GM18909 (cell line): ENCODE measurements around the gene GP2.
"Not testable (repeated sequence)": the region's sequence is repeated elsewhere in the genome, so short reads cannot be mapped to it uniquely, and the experiment has no call there.

Experiments used
- ATAC-seq: cut with Tn5 transposase; IDR thresholded peaks from one replicate; pipeline ENCODE4 v1.9.1; 2021; ENCODE audit warnings: mild to moderate bottlenecking; ENCODE audit not compliant: unreplicated experiment, poor library complexity

GP2 gene

DNA sequence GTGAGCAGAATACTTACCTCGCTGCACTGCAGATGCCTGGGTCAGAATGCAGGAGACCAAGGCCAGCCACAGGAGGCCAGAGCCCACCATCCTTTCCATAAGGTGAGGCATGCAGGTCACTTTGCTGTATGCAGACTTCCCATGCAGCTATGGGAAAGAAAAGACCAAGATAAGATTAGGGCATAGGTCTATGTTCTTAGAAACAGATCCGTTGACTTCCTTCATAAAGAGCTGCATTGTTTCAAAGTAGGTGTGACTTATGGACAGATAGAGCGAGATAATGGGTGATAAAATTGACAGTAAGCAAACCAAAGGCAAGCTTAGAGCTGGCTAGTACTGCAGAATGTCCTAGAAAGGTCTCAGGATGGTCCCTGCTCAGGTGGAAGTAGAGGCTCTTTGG is 992 bp downstream of the GP2 start:
- ATAC-seq = no peak

DNA sequence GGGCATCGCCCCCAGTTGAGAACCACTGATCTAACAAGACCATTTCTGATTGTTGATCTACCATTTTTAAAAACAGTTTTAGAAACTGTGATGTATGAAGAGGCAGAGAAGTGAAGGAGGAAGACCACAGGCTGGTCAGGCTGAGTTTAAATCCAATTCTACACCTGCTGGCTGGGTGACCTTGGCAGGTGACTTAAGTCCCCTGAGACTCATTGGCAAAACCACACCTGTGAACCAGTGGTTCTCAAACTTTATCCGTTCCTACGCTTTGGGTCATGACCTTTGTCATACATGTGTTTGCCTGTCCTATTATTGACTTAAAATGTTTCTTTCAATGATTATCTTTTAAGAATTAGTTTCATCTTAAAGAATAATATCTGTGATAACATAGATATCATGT is 2.3 kb downstream of the GP2 start:
- ATAC-seq = no peak

DNA sequence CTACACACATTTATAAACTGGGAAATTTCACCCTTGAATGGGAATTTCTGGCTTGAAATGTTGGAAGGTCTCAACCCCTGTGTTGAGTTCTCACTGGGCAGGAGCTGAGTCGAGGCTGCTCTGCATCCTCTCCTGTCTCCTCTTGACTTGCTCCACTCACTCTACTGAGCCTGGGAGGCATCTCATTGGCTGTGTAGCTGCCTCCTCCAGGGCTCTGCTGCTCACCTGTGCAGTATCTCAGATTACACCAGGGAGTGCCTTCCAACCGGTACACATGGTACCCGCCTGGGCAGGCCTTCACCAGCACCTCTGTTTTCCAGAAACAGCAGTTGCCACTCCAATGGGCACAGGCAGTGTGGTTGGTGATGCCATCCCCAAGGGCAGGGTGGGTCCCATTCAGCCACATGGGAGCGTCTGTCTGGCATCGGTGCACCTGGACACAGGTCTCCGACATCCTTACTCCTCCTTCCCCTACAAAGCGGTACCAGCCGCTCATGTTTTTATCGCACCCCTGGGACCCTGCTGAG is 3.7 kb downstream of the GP2 start:
- ATAC-seq = no peak

DNA sequence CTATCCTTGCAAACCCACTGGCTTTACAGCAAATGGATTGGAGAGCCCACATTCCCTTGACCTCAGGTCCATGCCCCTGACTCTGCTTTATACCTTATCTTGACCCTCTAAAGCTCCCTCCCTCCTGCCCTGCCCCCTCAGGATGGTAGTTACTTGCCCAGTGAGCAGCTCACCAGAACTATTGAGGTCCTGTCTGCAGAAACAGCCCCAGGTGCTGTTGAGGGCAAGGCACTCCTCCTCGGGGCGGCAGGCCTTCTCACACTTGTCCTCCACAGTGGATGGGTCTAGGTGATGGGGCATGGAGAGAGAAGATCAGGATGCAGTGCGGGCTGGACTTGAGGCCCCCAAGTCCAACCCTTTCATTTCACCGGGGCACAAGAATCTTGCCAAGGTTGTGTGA is 4.6 kb downstream of the GP2 start:
- no peak for ATAC-seq

DNA sequence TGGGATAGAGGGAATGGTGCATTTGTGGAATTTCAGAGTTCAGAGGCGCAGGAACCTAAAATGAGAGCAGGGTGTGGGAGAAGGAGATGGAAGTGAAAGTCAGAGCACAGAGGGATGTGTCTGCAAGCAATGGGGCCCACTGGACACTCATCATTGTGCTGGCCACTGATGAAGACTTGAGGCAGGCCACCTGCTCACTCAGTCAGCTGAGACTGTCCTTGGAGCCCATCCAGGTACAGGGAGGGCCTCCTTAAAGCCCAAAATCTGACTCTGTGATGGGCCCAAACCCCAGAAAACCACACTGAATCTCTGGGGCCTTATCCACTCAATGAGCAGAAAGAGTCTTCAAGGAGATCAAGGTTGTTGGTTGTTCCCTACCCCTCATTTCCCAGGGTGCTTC is 5.6 kb downstream of the GP2 start:
- no peak for ATAC-seq

DNA sequence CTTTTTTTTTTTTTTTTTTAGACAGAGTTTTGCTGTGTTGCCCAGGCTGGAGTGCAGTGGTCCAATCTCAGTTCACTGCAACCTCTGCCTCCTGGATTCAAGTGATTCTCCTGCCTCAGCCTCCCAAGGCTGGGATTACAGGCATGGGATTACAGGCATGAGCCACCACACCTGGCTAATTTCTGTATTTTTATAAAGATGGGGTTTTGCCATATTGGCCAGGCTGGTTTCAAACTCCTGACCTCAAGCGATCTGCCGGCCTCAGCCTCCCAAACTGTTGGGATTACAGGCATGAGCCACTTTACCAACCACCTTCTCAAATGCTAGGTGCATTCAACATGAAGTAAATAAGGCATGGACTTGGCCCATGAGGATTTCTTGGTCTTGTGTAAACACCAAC is 6.3 kb downstream of the GP2 start:
- not testable (repeated sequence) for ATAC-seq

DNA sequence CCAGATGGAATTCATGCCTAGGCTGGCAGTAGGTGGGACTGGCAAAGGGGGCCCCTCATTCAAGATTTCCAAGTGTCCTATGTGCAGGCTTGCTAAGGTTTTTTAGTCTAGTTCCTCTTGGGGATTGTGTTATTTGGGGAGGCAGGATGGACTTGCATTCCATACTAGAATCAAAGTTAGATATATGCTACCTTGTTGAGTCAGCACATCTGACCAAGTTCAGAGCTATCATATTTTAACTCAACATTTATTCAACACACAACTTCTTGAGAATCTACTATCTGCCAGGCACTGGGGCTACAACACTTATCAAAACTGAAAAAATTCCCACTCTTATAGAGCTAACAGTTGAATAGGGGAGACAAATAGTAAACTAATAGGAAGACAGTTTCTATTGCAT is 6.7 kb downstream of the GP2 start:
- no peak for ATAC-seq

DNA sequence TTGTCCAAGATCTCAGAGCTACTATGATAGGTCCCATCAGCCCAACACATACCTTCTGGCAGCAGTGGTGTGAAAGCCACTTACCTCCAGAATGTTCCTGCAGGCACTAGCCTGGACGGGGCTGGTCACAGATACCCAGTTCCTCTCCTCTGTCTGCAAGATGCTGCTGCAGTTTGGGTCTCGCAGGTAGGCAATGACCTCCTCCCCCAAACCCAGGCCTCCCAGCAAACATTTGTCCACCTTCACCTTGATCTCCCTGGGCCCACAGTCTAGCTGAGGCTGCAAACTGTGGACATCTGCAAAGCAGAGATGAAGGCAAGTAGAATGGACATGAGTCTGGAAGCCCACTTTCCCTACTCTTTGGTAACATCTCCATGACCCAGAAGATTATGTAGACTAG is 7.1 kb downstream of the GP2 start:
- no peak for ATAC-seq

DNA sequence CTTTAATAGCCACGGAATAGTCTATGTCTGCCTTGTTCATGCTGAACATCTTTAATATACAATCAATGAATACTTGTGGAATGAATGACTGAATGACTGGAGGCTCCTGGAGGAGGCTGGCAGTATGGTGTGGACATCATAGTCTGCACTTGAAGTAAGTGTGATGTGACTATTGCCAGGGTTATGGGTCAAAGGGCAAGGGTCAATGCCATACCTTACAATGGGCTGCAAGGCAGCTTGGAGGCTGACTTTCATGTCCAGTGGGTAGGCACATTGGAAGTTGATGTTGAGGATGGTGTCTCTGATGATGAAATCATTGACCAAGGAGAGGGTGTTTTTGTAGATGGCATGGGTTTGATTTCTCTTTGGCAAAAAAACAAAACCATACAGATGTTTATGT is 7.9 kb downstream of the GP2 start:
- ATAC-seq = no peak

DNA sequence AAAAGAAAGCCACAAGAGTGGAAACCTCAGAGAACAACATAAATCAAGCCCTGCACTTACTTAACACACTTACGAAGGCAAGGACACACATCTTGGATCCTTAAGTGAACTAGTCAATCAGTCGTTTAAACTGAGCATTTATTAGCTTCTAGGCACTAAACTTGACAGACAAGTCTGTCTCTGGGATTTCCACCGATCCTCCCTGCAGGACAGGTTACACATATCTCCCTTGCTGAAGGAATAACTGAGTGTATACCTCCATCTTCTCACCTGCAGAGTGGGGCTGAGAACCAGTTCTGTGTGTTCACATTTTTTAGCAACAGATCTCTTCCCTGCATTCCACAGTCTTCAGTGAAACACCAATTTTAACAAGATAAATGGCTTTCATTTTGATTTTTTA is 8.9 kb downstream of the GP2 start:
- ATAC-seq = no peak

DNA sequence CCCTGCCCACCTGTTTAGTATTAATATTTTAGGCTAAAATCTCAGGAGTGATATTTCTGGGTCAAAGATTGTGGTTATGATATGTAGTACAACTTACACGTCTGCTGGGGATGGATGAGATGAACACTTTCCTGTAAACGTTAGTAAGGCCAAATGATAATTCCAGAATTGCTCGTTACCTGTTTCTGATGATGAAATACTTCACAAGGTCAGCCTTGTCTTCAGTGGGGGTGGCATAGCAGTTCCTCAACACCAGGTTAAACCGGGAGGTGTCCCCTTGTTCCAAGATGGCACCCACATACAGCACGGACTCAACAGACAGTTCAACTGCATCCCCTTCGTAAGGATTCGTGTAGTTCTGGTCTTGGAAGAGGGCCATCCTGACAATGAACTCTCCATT is 9.3 kb downstream of the GP2 start:
- ATAC-seq = no peak

DNA sequence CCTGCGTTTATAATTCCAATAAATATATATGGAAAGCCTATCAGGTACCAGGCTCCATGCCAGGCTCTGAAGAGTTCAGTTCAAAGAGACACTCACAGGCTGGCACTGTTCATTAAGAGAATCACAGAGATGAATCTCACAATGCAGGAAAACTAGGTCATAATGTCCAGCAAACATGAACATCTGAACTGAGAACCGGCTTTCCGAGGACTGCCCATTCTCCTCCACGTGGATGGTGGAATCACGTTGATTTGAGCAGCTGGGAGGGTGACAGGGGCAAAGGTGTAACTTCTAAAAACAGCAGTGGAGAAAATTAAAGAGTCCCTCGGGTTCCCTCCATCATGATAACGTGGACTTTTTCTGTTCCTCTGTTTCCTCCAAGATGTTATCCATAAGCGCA is 10.2 kb downstream of the GP2 start:
- ATAC-seq = no peak

DNA sequence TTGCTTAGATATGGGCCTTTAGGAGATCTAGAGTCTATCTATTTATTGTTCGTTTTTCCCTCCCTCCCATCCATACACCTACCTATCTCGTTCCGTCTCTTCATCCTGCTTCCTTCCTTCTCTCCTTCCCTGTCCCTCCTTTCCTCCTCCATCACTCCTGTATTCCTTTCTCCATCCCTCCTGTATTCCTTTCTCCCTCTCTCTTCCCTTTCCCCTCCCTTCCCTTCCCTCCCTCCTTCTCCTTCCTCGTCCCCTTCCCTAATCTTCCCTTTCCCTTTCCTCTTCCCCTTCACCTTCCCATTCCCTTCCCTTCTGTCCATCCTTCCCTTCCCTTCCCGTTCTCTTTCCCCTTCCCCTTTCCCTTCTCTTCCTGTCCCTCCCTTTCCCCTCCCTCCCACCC is 10.6 kb downstream of the GP2 start:
- ATAC-seq = no peak

DNA sequence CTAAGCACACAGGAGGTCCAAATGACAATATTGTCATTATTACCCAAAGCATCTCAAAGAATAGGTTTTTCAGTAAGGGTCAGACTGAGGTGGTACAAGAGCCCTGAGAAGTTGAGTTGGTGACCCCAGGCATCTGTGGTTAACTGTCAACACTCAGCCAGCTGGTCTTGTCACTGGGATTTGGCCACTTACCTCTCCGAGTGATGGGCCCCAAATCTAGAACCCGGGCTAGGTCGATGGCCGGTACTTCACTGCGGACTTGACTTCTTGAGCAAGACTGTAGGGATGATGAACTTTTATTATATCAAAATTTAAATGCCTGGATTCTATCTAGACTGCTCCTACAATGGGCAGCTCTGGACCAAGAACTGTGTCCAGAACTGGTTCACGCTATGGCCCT is 11.5 kb downstream of the GP2 start:
- ATAC-seq = no peak

DNA sequence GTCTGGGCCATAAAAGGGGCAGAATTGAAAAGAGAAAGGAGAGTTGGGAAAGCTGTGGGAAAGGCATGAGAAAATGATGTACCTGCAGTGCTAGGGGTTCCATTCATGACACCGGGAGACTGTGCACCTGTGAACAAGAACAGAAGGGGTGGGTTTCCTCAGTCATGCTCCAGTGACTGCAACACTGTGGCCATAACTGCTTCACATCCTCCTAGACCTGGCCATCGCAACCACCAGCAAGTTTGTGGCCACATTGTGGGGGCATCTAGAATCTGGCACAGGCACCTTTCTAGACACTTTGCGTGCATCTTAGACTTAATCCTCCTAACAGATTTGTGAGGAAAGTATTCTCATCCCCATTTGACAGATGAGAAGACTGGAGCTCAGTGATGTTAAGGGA is 12.7 kb downstream of the GP2 start:
- ATAC-seq = no peak

DNA sequence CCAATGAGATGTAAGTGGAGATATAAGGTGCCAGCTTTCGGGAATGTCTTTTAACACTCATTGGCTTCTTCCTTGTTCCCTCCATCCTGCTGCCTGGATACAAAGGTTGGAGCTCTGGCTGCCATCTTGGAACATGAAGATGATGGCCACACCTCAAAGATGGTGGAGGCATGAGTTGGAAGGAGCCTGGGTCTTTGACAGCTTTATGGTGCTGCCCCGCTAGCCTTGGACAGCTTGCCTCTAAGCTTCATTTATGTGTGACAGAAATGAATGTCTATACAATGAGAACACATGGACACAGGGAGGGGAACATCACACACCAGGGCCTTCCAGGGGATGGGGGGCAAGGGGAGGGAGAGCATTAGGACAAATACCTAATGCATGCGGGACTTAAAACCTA is 13.6 kb downstream of the GP2 start:
- no peak for ATAC-seq

DNA sequence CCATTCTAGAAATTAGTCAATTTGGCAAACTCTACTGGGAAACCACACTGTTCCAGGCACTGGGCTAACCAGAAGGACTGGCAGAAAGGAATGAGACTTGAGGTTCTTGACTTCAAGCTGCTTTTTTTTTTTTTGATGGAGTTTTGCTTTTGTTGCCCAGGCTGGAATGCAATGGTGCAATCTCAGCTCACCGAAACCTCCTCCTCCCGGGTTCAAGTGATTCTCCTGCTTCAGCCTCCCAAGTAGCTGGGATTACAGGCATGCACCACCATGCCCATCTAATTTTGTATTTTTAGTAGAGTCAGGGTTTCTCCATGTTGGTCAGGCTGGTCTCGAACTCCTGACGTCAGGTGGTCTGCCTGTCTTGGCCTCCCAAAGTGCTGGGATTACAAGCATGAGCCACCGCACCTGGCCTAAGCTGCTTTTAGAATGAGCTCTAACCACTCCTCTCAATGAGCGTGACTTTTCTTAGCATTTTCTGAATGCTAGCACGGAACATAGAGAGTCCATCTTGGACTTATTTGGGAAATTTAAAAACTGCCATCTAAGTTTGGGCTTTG is 14.7 kb downstream of the GP2 start:
- not testable (repeated sequence) for ATAC-seq

DNA sequence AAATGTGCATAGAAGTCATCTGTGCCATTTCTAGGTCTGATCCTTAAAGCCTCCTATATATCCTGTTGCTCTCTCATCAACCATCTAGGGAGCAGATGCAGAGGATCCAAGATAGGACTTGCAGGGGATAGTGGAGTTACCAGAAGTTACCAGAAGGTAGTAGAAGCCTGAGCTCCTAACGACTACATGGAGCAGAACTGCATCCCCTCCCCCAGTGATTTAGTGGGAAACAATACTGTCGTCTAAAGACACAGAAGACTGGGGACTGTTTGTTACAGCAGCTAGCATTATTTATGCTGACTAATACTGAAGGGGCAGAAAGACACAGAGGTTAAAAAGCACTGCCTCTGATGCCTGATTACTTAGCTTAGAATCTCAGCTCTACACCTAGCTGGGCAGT is 15.8 kb downstream of the GP2 start:
- no peak for ATAC-seq

DNA sequence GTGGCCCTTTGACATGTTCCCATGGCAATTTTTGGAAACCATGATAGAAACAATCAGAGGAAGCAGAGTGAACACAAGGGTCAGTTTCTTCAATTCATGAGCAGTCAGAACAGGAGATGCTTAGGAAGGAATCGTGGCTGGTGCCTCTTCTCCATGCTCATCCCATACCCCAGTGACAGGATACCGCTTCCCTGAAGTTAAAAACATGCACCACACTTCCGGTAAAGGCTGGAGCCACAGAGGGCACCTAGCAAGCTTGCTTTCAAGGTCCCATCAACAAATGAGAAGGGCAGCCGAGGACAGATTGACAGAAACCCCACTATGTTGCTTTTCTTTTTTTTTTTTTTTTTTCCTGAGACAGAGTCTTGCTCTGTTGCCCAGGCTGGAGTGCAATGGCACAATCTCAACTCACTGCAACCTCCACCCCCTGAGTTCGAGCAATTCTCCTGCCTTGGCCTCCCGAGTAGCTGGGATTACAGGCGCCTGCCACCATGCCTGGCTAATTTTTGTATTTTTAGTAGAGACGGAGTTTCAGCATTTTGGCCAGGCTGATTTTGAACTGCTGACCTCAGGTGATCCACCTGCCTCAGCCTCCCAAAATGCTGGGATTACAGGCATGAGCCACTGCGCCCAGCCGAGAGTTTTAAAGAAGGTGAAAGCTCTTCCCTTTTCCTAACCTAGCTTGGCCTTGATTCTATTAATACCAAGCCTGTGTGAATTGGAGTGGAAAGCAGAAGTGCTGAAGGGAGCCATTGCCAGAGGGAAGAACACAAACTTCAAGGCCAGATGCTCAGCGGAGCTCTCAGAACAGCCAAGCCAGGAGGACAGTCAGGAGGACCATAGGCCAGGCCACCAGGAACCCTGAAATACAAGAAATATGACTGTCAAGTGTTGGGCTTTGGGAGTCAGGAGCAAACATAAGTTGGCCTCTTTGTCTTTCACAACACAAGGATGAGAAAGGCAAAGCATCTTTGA is 16.6 kb downstream of the GP2 start:
- ATAC-seq = no peak

DNA sequence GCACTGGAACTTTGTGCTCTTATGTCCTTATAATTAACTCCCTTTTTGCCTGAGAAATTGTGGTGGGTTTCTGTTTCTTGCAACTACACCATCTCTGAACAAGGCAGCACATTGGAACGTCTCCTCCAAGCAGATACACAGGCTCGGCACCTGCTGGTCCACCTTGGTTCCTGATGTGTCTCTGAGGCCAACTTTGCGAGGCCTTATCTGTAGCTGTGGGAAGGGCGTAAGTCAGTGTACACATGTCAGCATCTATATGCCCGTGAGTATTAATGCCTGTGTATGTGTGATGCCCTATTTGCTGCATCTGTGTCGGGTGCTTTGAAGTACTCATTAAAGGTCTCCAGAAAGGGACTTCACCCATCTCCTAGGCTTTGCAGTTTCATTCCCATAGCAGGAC is 17.5 kb downstream of the GP2 start:
- no peak for ATAC-seq

DNA sequence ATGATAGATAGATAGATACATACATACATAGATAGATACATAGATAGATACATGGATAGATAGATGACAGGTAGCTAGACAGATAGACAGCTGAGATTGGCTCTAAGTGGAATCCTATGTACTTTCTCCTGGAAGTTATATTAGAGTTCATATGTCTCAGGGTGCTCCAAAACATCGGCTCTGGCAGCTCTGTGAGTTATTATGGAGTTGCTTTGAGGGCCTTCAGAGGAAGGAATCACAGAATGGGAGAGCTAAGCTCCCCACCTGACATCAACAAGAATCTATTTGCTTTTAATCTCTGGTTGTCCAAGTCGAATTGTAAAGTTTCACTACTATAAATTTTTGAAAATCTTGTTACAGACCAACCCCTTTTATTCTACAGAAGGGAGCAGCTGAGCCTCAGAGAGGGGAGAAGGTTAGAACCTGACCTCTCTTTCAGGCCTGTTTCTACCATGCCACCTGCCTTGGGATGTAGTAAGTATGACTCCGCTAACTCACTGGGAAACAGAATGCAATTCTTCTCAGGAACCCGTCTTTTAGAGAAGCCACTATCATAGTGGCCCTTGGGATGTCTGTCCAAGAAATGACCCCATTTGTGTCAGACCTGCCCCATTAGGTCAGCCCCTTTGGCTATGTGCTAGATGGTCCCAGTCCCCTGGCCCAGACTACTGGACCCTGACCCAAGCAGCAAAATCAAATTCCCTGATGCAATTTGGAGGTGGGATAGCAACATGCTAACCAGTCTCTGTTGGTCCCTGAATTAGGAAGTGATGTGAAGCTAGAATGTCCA is 18.3 kb downstream of the GP2 start:
- no peak for ATAC-seq
